Fibroblast of mammary gland (primary cell): ENCODE measurements around the gene MEOX1.
A peak's percentile ranks its signal among the peaks of the same experiment; 100 is the strongest.

Experiments
- DNase-seq: peaks from one replicate; pipeline ENCODE4 v3.0.0-alpha.2; 2010; ENCODE audit warnings: low read depth
- H3K4me3 ChIP-seq: 2 replicates; pipeline ENCODE4 v1.5.1; 2011; ENCODE audit warnings: low read depth, mild to moderate bottlenecking, low read length, moderate library complexity; ENCODE audit not compliant: control insufficient read depth
- TF ChIP-seq, protein P1 (sequence below): conservative IDR thresholded peaks from 2 replicates; pipeline ENCODE4 v1.5.1; 2011; ENCODE audit warnings: low read depth, low read length, inconsistent platforms; ENCODE audit not compliant: control insufficient read depth, insufficient read depth

Gene MEOX1

DNA sequence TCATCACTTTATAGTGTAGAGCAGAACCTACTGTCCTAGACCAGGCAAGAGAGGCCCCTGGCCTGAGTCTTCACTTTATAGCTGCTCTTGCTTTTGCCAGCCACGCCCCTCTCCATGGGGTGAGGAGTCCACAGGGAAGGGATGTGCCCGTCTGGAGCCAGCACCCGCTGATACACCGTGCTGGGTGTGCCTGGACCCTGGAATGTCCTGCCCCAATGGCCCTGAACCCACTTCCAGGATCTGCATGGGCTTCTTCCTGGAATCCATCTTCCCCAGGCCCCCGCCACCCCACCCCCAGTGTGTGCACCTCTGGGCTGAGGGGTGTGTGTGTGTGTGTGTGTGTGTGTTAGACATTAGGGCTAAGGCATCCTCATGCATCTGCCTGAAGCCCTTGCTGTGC, 44.9 kb downstream of the MEOX1 start:
- no peak overlapping the region for H3K4me3 ChIP-seq
- DNase-seq = no peak
- TF ChIP-seq, protein P1, sequence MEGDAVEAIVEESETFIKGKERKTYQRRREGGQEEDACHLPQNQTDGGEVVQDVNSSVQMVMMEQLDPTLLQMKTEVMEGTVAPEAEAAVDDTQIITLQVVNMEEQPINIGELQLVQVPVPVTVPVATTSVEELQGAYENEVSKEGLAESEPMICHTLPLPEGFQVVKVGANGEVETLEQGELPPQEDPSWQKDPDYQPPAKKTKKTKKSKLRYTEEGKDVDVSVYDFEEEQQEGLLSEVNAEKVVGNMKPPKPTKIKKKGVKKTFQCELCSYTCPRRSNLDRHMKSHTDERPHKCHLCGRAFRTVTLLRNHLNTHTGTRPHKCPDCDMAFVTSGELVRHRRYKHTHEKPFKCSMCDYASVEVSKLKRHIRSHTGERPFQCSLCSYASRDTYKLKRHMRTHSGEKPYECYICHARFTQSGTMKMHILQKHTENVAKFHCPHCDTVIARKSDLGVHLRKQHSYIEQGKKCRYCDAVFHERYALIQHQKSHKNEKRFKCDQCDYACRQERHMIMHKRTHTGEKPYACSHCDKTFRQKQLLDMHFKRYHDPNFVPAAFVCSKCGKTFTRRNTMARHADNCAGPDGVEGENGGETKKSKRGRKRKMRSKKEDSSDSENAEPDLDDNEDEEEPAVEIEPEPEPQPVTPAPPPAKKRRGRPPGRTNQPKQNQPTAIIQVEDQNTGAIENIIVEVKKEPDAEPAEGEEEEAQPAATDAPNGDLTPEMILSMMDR = no peak

DNA sequence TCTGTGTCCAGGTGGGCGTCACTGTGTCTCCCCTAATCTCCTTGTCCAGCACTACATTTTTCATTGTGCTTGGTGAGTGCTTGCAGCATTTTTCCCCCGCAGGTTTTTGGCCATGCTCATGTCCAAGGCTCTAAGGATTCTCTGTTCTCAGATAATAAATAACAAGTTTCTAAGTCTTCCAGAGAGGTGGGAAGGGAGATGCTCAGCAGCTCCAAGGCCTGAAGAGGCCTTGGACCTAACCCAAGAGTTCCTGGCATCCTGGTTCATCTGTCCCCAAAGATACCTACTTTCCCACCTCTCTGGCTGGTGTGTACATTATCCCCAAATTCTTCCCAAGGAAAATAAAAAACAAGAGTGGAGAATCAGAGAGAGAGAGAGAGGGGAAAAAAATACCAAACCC, 45.3 kb downstream of the MEOX1 start:
- TF ChIP-seq, protein P1 = no peak
- DNase-seq = no peak
- H3K4me3 ChIP-seq = no peak overlapping the region

DNA sequence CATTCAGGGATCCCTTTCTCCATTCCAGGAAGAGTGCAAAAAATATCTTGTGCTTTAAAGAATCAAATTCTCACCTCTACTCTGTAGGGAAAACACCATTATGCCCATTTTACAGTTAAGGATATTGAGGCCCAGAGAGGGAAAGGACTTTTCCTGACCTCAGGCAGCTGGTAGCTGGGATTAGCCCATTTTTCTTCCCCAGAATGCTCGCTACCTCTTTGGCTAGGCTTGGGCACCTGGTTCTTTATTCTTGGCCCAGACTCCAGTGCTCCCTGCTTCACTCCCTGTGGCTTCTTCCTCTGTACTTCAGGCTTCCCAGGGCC, 45.7 kb downstream of the MEOX1 start:
- H3K4me3 ChIP-seq = no peak overlapping the region
- no peak for DNase-seq
- TF ChIP-seq, protein P1 = no peak

DNA sequence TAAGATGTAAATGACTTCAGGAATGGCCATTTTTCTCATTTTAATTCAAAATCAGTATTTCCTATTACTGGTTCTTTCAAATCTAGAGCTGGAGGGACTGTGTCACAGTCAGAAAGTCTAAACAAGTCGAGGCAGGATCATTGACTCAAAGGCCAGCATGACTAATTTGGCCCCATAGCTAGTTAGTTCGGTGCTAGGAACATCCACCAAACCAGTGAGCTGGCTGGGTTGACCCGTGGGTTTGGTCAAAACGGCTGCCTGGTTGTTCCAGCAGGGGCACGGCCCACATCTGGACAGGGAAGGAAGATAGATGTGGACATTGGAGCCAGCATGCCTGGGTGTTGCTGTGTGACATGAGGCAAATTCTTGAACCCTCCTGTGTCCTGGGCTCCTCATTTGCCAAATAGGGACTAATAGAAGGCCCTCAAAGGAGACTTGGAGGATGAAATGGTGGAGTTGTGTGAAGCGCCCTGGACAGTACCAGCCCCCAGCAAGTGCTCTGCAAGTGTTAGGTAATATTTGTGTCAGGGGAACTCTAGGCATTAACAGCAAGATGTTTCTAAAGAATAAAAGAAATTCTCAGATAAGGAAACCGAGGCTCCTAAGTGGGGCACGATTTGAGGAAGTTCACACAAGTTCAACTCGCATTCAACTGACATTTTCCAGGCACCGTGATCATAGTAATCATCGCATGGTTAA, 46.2 kb downstream of the MEOX1 start:
- no peak overlapping the region for H3K4me3 ChIP-seq
- peak; percentile 69 for DNase-seq
- TF ChIP-seq, protein P1 = no peak

DNA sequence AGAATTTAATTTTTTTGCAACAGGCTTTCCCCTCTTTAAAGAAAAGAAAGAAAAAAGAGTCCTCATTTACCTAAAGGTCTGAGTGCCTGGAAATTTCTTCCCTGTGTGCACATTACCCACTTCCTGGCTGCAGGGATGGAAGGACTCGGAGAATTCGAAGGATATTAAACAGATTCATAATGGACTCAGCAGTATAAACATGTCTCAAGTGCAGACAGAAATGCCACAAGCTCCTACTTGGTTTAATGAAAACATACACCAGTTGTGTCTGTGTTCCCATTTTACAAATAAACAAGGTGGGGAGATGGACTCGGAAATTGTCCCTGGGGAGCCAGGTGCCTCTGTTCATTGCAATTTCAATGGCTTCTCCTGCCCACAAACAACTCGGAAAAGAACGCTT, 47.2 kb downstream of the MEOX1 start:
- no peak overlapping the region for H3K4me3 ChIP-seq
- no peak for DNase-seq
- TF ChIP-seq, protein P1 = no peak

DNA sequence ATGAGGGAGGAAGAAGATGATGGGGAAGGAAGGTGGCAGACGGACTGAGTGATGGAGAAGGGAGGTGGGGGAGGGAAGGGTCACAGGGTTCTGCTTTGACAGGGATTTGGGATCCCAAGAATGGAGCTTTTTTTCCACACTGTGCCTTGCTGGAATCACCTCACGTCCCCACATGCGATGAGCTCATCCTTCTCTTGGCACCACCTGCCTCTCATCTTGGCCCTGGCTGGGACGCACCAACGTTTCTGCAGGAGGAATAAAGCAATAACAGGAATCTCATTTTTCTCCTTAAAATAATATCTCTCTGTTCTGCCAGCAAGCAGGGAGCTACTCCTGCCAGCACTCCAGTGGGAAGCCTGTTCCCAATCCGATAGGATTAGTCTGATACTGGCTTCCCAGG, 47.8 kb downstream of the MEOX1 start:
- TF ChIP-seq, protein P1 = no peak
- H3K4me3 ChIP-seq = no peak overlapping the region
- no peak for DNase-seq

DNA sequence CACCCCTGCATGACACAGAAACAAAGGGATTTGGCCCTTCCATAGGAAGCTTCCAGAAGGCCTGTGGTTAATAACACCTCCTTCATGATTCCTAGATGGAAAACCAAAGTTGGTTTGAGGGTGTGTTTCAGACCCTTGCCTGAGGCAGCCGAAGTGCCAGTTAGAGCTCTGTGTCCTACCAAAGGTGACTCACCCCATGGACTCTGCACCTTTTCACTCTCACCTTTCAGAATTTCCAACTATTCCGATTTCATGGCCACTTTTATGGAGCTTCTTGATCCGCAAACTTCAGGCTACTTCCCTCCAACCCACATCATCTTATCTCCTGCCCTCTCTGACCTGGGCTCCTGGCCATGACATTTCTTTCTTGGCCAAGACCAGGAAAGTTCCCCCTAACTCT, 49.2 kb downstream of the MEOX1 start:
- H3K4me3 ChIP-seq = no peak overlapping the region
- no peak for DNase-seq
- TF ChIP-seq, protein P1 = no peak
